HG03135 (cell line): ENCODE data around the gene RUFY1.

Experiments used
- ATAC-seq: cut with Tn5 transposase; IDR thresholded peaks from one replicate; pipeline ENCODE4 v1.9.1; 2021; ENCODE audit warnings: mild to moderate bottlenecking, moderate library complexity; ENCODE audit not compliant: unreplicated experiment

RUFY1 gene

DNA sequence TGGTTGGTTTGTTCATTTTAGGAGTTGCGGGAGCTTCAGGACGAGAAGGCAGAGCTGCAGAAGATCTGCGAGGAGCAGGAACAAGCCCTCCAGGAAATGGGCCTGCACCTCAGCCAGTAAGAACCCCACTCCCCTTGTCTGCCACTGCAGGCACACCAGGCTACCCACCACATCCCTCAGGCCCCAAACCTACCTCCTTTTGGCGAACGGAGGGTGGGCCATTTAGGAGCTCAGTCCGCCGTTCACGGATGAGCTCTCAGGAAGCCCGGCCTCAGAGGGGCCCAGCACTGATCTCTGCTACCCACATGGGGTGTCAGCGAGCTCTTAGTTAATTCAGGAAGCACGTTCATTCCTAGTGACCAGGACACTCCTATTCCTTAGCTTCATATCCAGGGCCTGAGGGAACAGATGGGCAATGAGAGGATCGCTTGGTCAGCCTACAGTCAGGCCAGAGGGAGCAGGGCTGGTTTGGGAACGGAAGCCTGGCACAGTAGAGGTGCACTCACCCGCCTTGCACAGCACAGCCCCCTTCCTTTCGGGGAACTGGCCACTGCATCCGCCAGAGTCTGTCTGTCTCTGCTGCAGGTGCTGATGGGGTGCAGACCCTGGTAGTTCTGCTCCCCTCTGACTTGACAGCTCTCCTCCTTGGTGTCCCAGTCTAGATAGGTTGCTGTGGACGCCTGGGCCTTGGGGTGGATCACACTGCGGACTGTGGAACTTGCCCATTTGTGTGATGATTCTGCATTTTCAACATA lies 51.7 kb downstream of the RUFY1 start:
- ATAC-seq = no peak

DNA sequence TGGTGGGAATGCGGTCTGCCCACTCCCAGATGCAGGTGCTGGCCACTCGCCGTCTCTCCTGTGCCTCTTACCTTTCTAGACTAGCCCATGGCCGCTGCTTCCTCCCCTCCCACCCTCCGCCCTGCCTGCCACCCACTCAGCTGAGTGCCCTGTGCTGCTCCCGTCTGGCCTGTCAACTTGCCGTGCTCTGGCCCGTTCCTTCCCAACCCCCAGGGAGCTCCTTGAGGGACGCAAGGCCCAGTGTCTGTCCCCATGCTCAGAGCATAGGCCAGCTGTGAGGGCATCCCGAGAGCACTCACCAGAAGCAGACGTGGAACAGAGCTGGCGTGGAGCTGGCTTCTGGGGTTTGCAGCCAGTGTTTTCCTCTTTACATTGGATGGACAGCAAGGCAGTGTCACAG lies 53.0 kb downstream of the RUFY1 start:
- no peak for ATAC-seq

DNA sequence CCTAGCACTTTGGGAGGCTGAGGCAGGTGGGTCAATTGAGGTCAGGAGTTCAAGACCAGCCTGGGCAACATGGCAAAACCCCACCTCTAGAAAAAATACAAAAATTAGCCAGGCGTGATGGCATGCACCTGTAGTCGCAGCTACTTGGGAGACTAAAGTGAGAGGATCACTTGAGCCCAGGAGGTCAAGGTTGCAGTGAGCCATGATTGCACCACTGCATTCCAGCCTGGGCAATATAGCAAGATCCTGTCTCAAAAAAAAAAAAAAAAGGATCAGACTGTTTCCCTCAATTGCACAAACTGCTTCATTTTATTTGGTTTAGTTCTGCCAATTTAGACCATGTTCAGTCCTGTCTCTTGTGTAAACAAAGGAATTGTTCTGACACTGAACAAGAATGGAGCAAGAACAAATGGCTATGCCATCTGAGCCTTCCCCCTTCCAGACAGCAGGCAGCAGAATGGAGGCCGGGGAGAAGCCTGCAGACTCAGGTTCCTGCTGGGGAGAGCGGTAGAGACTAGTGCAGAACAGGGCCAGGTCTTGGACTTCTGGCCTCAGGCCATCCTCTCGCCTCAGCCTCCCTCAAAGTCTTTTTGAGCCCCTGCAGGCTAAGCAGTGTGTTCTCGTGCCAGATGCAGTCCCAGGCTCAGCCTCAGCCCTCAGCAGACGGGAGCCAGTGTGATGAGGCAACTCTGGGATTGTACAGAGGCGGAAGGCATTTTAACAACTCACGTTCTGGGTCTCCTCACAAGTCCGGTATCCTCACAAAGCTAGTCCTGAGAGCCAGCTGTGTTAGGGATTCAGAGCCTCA lies 54.9 kb downstream of the RUFY1 start:
- no peak for ATAC-seq

DNA sequence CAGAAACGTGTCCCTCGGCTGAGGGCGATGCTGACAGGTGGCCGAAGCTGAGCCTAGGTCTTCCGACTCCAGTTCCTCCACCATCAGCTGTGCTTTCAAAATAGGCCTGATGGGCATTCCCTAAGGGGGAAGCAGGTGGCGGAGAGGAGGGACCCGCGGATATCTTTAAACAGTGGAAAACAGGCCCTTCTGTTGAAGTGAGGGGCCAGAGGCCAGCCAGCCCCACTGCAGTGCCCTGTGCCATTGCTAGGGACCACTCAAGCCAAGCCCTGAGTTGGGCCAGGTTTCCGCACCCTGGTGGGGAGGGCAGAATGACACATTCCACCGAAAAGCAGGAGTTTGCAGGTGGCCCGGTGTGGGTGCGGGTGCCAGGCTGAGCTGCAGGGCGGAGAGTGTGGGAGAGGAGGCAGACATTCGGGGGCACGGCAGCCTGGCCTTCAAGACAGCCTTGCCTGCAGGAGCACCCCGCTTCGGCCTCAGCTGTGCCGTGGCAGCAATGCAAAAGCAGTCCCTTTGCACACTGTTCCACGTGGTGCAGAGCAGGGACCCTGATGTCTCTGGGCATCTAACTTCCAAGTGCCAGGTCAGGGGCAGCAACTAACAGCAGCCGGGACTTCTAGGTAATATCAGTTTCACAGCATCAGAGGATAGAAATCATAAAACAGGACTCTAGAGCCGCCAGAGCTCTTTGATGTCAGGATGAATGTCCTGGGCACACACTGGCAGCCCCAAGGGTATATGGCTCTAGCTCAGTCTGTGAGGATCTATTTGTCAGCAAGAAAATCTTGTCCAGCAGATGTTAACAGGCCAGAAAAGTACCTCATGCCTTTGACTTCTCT lies 55.9 kb downstream of the RUFY1 start:
- ATAC-seq = no peak

DNA sequence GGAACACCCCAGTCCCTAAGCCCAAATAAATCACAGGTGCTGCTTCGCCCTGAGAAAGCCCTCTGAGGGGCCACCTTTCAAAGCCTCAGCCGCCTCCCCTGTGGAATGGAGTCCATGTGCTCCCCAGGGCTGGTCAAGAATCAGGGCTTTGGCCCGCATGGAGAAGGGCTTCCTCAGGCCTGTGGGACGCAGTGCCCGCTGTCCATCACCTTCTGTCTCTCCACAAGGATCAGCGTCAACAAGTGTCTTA lies 56.5 kb downstream of the RUFY1 start:
- ATAC-seq = no peak

DNA sequence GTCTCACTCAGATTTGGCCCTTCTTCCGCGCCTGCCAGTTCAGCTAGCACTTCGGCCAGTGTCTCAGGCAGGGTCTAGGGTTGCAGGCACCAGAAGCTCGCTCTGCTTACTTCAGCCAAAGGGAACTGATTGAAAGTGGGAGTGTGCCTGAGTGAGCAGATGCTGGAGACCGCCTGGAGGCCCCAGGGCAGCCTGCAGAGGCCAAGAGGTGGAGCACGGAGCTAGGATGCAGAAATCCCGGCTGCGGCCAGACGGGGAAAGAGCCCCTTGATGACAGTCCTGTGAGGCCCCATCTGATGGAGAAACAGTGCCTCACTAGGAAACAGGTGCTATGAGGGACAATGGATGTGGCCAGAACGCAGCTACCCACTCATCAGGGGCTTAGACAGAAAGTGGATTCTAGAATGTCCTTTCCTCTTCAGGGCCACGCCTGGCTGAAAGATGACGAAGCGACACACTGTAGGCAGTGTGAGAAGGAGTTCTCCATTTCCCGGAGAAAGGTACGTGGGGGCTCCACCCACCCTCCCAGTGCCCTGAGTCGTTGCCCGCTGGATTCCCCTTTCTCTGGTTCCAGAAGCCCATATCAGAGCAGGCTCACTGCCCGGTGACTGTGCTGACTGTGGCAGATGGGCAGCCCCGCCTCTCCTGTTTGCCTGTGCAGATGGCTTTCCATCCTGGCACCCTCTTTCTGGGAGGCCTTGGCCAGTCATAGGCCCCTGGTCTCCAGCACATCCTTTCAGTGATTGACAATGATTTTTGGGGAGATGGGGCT lies 57.0 kb downstream of the RUFY1 start:
- ATAC-seq = no peak

DNA sequence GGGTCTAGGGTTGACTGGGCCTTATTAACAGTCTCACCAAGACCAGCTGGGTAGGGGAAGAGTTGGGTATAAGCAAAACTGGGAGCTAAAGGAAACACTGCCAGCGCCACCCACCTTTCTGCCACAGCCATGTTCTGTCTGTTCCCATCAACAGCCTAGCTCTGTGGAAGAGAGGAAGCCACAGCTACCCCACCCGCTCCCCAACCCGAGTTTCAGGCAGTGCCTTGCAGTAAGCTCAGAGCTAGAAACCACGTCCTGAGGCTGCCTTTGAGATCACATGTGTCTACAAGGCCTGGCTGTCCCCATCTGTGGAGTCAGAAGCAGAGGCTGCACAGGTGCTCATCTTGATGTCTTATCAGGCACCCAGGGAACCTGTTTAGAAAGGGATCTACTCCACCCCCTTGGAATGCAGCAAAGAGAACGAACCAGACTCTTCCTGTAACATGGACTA lies 57.8 kb downstream of the RUFY1 start:
- no peak for ATAC-seq

DNA sequence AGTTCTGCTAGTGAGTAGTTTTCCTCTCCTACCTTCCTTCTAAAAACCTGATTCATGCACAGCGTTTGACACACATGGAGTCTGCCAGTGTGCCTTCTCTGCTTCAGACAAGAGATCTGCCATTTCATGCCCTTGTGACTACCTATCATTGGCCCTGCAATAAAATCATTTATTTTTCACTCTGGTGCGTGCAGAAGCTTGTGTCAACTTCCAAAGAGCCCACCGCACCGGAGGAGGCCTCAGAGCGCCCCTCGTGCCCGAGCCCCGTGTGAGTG lies 59.4 kb downstream of the RUFY1 start:
- ATAC-seq = no peak

DNA sequence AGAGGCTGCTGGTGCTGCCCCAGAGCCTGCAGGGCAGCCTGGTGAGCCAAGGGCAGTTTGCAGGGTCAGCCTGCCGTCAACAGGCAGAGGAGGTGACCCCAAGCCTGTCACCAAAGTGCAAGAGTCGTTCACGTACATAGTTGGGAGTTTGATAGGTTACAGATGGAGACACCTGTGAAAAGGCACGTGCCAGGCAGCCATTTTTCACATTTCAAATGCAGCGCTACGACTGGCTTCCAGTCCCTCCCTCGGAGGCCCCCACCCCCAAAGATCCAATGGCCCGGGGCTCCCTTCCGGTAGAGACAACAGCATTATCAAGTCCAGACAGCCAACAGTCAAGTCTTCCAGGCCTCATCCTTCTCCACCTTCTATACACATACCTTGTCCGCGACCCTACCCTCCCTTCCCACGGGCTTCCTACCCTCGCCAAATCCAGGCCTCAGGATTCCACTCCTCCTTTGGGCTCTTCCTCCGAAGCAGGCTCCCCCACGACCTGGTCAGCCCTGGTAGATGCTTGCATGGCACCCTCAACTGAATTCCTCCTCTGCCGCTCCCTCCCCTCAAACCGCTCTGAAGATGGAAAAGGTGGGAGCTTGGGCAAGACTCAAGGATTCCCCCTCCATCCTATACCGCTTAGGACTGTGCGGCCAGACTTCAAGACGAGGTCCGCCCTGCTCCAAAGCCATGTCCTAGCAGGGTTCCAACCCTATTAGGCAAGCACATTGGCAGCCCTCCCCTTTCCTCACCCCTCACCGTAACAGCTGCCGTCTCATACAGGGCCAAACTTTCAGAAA lies 60.0 kb downstream of the RUFY1 start:
- no peak for ATAC-seq

DNA sequence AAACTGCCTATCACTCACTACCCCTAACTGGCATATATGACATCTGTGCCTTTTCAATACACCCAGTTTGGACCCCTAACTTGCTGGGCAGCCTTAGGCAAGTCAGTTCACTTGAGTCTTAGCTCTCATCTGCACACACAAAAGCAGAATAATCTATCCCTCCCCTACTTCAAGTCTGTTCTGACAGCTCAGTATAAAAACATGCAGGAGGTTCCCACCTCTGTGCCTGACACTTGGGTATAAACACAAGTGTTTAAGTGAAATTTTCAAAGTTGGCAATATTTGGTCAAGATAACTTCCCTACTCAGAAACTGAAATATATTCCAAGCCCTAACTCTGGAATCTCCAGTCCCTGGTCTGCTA lies 60.5 kb downstream of the RUFY1 start:
- ATAC-seq = no peak

DNA sequence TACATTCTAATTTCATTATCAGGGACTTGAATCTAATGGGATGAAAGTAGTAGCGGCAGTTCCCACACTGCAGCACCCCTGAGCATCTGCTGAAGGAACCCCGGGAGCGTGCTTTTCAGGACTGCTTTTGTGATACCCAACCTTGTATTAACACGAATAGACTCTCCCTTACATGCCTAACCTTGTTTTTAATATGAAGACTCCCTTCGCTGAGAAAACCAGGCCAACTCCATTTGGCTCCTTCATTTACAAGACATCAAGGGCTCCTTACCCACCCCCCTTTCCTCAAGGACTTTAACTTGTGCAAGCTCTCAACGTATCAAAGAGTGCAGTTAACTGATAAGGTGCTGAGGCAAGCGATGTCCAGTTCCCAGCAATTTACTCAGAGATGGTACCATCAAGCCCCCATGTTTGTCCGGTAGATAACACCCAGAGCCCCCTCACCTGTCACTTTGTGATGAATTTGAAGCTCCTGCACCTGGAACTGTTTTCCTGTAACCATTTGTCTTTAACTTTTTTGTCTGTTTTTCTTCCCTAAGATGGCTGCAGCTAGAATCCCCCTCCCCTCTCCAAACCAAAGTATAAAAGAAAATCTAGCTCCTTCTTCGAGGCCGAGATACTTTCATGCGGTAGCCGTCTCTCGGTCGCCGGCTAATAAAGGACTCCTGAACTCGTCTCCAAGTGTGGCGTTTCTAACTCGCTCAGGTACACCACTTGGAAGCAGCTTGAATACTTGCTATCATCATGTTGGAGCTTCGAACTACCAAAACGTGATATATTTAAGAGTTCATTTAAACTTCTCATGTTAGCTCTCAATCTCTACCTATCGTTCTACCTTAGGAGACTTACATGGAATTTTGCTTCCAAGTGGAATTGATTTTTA lies 62.5 kb downstream of the RUFY1 start:
- no peak for ATAC-seq

DNA sequence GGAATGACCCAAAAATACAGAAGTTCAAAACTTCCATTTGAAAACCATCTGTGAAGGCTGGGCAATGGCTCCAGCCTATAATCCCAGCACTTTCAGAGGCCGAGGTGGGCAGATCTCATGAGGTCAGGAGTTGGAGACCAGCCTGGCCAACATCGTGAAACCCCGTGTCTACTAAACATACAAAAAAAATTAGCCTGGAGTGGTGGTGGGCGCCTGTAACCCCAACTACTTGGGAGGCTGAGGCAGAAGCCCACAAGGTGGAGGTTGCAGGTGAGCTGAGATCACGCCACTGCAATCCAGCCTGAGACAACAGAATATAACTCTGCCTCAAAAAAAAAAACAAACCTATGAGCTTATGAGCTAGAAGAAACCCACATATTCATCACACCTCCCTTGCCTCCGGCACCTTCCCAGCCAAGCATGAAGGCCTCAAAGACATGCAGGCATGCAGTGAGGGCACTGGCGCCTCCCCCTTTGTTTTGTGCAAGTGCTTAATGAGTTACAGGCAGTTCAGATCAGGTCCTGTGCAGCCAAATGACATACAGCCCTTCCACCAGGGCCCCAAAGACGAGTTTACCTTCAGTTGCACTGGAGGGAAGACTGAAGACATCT lies 63.2 kb downstream of the RUFY1 start:
- no peak for ATAC-seq

DNA sequence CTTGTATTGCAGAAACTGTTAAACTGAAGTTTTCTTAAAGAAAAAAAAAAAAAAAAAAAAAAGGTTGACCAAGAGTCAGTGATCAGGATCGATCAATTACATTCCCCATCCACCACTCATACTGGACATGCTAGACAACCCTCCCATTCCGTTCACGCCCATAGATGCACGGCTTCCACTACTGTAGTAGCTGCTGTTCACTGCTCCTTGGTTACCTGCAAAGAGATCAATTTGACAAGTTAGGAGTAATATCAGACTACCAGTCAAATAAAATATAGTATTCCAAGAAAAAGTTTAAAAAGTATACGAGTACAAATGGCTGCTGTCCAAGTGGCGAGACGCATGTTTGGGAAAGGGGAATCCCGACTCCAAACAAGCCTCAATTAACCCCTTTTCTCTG lies 64.4 kb downstream of the RUFY1 start:
- no peak for ATAC-seq

DNA sequence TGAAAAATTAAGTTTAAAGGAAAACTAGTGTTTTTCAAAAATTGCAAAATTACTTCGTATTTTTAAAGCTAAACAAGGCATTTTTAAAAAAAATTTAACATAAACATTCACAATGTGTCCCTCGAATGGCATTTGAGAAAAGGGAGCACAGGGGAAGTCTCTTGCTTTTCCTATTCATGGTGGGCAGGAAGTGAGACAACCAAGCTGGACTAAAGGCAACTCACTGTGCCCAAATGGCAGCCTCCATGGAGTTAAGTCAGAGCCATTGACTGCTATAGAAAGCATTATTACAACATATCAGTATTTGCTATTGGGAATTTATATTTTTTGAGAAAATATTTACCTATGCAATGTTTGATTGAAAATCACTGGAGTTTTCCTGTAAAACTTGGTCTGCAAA lies 64.8 kb downstream of the RUFY1 start:
- ATAC-seq = no peak

DNA sequence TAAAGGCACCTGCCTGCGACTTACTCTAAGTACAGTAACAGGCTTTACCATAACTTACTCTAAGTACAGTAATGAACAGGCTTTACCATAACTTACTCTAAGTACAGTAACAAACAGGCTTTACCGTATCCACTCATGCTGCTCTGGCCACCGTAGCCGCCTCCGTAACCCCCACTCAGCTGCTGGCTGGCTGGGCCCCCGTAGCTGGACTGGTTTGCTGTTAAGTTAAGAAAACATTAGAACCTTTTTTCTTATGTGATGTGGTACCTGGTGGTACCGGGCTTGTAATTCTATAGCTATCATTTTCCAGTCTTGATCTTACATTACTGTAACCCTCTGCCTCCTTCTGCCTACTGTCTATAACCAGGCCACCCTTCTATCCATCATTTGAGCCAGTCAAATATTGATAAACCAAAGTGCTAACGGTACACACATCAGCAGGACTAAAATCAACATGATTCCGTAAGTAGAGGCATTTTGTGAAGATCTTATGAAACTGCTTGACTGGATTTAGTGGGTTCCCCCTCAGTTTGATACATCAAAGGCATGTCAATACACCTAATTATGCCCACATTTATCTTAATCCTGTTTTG lies 65.7 kb downstream of the RUFY1 start:
- no peak for ATAC-seq

DNA sequence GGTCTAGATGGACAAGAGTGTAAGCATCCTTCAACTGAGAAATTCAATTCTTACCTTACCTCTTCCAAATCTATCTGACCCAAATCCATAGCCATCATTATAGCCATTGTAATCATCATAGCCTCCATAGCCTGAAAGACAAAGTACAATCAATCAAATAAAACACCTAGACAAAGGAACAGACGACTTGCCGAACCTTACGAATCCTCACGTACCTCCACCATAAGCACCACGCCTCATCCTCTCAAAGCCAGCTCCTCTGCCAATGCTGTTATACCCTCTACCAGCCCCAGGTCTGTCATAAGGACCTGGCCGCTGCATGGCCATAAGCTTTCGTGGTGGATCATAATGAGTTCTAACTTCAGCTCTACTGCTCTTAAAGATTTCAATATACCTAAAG lies 67.6 kb downstream of the RUFY1 start:
- no peak for ATAC-seq

DNA sequence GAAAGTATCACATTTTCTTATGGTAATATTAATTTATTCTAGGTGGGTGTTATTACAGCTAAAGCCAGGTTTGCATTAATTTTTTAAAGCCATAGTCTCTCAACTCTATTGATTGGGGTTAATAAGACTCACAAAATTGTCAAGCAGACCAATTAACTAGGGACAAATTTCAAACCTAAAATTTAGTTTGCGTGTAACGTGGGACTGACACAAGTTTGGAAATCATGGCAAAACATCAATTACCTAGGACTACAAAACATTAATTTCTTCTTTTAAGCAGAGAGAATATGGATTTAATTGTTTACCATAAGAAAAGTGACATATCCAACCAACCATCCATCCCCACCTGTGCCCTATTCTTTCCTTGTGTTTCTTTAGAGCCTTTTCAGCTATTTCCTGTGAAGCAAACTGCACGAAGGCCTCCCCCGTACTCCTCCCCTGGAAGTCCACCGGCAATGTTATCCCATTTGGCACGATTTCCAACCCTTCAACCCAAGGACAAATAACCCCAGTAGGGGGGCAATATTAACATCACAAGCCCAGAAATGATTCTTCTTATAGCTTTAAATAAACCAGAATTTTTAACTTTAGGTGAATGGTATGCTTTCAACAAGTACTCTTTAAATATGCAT lies 68.7 kb downstream of the RUFY1 start:
- no peak for ATAC-seq

DNA sequence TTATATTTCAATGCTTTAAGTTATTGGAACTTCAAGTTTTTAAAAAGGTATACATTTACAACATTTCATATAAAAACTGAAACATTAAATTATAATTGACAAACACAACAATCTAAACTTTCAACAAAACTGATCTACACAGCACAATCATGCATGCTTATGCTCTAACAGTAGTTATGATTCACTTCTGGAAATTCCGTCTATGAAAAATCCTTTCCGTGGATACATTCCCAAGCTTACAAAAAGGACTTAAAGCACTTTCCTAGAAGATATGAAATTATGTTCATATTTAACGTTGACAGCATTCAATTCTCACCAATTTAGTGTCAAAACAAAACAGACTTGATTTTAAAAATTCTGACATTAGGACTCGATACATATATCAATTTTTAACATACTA lies 69.4 kb downstream of the RUFY1 start:
- no peak for ATAC-seq
